HG03280 (cell line): Measurements from ENCODE around the gene ITK.
A peak's percentile ranks its signal among the peaks of the same experiment; 100 is the strongest.

Experiments
- ATAC-seq: cut with Tn5 transposase; IDR thresholded peaks from one replicate; pipeline ENCODE4 v1.9.1; 2021; ENCODE audit warnings: mild to moderate bottlenecking, moderate library complexity; ENCODE audit not compliant: unreplicated experiment

The ITK gene

DNA sequence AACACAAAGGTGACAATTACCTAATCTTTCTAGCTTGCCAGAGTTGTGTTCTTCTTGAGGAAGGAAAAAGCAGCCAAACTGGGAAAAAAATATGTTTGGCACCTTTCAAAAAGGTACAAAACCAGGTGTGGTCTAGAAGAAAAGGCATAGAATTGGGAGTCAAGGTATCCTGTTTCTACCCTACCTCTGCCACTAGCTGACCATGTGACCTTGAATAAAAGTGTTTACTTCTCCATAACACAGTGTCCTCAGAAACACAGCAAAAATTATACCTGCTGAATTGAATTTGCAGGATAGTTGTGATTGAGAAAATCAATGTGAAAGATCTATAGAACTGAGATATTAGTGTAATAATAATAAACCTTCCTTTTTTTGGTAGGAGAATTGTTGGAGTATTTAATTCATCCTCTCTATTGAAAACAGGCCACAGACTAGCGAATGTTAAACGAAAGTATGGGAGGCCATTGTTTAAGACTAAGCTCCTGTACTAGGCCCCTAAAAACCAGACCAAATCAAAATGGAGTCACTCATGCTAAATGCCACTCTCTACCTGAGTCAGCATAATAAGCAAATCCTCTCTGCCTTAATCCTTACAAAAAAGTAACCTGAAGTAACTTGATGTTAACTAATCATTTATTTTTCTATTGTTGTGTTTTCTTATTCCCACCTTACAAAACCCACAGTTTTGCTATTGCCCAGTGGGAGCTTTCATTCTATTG lies 97.8 kb downstream of the ITK start:
- ATAC-seq: no peak

DNA sequence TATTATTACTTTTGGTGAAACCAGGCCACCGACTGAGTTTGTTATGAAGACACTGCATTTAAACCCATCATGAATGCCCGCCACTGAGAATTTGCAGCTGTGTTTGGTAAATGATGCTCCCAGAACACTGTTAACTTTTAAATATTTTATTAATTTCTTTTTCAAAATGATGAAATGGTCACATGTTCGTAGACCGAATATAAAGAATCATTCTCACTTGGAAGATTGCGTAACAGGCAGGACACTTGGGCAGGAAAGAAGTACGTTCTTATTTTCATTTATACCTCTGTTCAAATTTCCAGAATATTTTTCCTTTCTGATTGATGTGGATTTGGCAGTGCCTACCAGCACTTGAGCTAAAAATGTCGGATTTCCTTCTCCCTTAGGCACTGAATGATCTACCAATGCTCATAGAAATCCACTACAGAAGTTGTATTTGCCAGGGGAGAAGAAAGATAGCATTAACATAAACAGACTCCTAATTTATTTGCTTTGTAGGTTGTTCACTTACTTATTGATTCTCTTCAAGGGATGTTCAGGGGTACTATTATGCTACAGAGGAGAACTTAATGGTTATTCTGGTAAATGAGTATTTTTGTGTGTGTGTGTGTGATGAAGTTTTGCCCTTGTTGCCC lies 99.1 kb downstream of the ITK start:
- no peak for ATAC-seq

GRCh38 chr5:157280927-157281326 lies 100.3 kb downstream of the ITK start:
- ATAC-seq: no peak

- no peak for ATAC-seq
These were observed 101.5 kb downstream of the ITK start for GRCh38 chr5:157282150-157282549.

GRCh38 chr5:157283434-157283833 lies 102.8 kb downstream of the ITK start:
- ATAC-seq: peak; percentile 98

DNA sequence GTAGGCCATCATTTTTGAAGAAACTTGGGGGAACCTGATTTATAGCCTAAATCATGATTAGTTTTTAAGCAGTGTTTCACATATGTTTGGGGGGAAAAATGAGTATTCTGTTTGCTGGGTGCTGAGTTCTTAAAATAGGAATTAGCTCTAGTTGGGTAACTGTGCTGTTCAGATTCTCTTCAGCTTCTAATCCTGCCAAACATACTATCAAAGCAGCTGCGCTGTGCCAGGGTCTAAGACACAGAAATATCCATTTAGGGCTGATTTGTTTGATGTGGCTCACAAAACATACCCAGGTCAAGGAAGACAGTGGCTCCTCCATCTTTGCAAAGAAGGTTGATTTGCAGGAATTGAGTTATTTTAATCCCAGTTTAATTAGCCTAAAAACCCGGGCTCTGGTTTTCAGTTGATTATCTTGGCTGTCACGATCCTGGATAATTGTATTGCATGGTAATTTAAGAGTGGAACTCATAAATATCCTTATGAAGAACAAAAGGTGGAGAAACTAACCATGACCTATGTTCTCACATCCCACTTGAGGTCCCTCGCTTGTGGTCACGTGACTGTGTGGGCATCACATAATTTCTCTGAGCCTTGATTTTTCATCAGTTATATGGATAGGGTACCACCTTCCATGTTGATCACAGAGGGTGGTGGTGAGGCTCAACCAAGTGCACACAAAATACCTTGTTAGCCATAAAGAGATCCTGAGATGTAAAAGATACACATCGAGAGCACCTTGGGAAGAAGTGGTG lies 104.0 kb downstream of the ITK start:
- no peak for ATAC-seq

- no peak for ATAC-seq
These were observed 104.8 kb downstream of the ITK start for GRCh38 chr5:157285310-157286035.

- no peak for ATAC-seq
These were observed 106.1 kb downstream of the ITK start for GRCh38 chr5:157286761-157287211.

DNA sequence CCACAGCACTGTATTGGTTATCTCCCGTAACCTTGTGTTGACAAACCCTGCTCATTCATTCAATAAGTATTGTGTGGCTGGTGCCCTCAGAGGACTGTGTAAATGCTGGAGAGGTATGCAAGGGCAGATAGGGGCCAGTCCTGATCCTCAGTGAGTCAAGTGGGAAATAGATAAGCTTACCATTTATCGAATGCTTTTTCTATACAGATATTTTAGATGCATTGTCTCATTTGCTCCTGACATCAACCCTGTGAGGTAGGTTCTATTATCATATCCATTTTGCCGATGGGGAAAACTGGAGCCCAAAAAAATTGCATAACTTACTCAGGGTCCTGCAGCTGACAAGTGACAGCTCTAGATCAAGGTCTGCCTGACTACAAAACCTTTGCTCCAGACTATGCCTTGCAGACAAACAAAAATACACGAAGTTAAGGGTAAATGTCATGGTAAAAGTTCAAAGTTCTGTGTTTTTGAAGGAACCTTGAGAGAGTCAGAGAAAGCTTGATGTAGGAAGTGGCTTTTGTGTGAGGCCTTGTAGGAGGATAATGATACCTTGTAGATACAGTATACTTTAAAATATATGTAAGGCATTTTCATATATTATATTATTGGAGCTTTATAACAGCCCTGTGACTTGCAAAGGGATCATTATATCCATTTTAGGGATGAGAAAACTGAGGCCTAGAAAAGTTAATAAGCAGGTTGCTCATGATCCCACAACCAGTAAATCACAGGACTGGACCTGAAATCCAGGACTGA lies 107.9 kb downstream of the ITK start:
- ATAC-seq: no peak

DNA sequence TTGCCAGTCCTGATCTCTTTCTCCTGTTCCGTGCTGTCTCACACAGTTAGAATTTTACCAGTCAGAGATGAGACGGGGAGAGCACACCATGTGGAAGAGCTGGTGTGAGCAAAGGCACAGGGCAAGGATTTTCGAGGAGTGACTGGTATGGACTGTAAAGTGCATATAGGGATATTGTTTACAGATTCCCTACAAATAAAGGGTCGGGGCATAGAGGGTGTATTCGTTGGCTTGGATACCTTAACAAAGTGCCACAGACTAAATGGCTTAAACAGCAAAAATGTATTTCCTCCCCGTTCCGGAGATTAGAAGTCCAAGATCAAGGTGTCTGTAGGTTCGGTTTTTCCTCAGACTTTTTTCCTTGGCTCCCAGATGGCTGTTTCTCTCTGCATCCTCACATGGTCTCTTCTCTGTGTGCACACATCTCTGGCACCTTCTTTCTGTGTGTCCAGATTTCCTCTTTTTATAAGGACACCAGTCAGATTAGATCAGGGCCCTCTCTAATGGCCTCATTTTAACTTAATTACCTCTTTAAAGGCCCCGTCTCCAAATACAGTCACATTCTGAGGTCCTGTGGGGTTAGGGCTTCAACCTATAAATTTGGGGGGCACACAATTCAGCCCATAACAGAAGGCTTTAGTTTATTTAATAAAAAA lies 108.7 kb downstream of the ITK start:
- no peak for ATAC-seq

GRCh38 chr5:157290156-157290980 lies 109.7 kb downstream of the ITK start:
- ATAC-seq: no peak

- ATAC-seq: no peak
These were observed 110.5 kb downstream of the ITK start for GRCh38 chr5:157290981-157291711.

- no peak for ATAC-seq
These were observed 112.0 kb downstream of the ITK start for GRCh38 chr5:157292599-157292998.

GRCh38 chr5:157294407-157295091 lies 113.9 kb downstream of the ITK start:
- no peak for ATAC-seq

GRCh38 chr5:157295247-157295646 lies 114.6 kb downstream of the ITK start:
- no peak for ATAC-seq

DNA sequence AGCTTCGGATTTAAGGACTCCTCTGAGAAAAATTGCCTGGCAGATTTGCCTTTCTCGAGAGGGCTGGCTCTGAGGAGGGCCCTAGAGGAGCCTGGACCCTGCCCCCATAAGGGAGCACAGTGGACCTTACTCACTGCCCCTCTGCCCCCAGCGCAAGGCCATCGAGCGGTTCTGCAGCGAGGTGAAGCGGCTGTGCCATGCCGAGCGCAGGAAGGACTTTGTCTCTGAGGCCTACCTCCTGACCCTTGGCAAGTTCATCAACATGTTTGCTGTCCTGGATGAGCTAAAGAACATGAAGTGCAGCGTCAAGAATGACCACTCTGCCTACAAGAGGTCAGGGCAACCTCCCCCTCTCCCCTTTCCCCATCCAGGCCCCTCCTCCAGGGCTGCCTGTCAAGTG lies 119.9 kb downstream of the ITK start:
- no peak for ATAC-seq

DNA sequence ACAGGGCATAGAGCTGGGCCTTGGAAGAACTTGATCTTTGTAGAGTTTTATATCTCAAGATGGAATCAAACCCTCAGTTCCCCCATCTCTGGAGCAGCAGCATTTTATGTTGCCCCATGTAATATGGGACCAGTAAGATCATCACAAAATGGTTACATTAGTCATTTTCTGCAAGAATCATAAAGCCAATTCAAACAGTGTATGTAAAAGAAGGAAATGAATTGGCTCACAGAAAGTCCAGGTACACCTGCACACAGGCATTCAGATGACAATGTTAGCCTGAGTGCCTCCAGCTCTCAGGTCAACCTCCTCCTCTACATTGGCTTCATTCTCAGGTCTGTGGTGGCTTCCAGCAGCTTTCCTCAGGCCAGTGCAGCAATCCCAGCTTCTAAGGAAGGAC lies 120.4 kb downstream of the ITK start:
- no peak for ATAC-seq

DNA sequence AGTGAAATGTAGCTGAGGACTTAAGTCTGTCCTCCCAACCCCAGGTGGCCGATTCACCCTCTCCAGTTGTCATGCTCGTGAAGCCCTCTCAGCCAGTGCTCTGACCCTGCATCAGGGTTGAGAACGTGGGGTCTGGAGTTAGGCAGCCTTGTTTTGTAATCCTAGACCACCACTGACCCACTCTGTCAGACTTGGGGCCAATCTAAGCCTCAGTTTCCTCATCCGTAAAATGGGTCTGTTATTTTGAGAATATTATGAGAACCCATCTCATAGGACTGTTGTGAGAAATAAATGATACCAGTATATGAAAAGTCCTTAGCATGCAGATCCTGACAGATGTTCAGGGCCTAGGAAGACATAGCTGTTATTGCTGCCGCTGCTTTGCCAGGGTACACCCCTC lies 122.4 kb downstream of the ITK start:
- no peak for ATAC-seq
